Subcutaneous abdominal adipose tissue (tissue), 5 donors: ENCODE measurements around the gene CLEC6A.

Experiments used
- H3K27ac ChIP-seq: one replicate; pipeline ENCODE4 v1.7.0; 2013; ENCODE audit warnings: low read depth, mild to moderate bottlenecking, inconsistent platforms, low read length, moderate library complexity
- H3K27me3 ChIP-seq, 5 donors: one replicate each; pipeline ENCODE4 v1.7.0; 2013; ENCODE audit warnings: low read length in 5 of 5, inconsistent platforms in 1 of 5; ENCODE audit not compliant: control insufficient read depth in 5 of 5, insufficient read depth in 4 of 5
- H3K36me3 ChIP-seq, 5 donors: one replicate each; pipeline ENCODE4 v1.7.0; 2013; ENCODE audit warnings: low read length in 5 of 5; ENCODE audit not compliant: control insufficient read depth in 5 of 5, insufficient read depth in 5 of 5
- H3K4me1 ChIP-seq, 5 donors: one replicate each; pipeline ENCODE4 v1.7.0; 2013; ENCODE audit warnings: low read length in 5 of 5, mild to moderate bottlenecking in 3 of 5, moderate library complexity in 1 of 5; ENCODE audit not compliant: control insufficient read depth in 5 of 5, insufficient read depth in 5 of 5
- H3K4me3 ChIP-seq, 5 donors: one replicate each; pipeline ENCODE4 v1.7.0; 2013; ENCODE audit warnings: low read length in 5 of 5, low read depth in 1 of 5
- H3K9ac ChIP-seq, 5 donors: one replicate each; pipeline ENCODE4 v1.7.0; 2013; ENCODE audit warnings: low read length in 5 of 5, mild to moderate bottlenecking in 4 of 5, moderate library complexity in 3 of 5
- H3K9me3 ChIP-seq, 5 donors: one replicate each; pipeline ENCODE4 v1.7.0; 2013; ENCODE audit warnings: low read length in 5 of 5; ENCODE audit not compliant: control insufficient read depth in 5 of 5
- donor health status: healthy.
- donor health status: healthy.
- donor health status: healthy.
- donor health status: healthy.
- donor health status: healthy.

CLEC6A gene

GRCh38 chr12:8453796-8454195 lies 2.0 kb upstream of the CLEC6A start:
- Histone ChIP-seq H3K27me3 (no peaks in the 10 kb centered on the region), H3K4me3 (no peak overlapping the region), H3K4me1 (peaks cover 0 to 16% (median 8%) of the 10 kb centered on the region in 5 donors), H3K27ac (no peak overlapping the region), H3K36me3 (no peaks in the 10 kb centered on the region), H3K9me3 (no peaks in the 10 kb centered on the region), H3K9ac (no peak overlapping the region)

GRCh38 chr12:8455271-8455670 lies 491 bp upstream of the CLEC6A start:
- H3K27me3 ChIP-seq, result no peaks in the 10 kb centered on the region
- H3K4me3 ChIP-seq, result no peak overlapping the region
- no peak overlapping the region for H3K9ac ChIP-seq
- H3K4me1 ChIP-seq, result peaks cover 0 to 16% (median 8%) of the 10 kb centered on the region in 5 donors
- no peaks in the 10 kb centered on the region for H3K9me3 ChIP-seq
- no peaks in the 10 kb centered on the region for H3K36me3 ChIP-seq
- H3K27ac ChIP-seq, result peak overlapping the region; percentile 53

GRCh38 chr12:8461426-8461825 lies 5.7 kb downstream of the CLEC6A start:
- H3K36me3 ChIP-seq, result no peaks in the 10 kb centered on the region
- H3K9me3 ChIP-seq, result no peaks in the 10 kb centered on the region
- no peak overlapping the region for H3K27ac ChIP-seq
- no peak overlapping the region for H3K4me3 ChIP-seq
- H3K4me1 ChIP-seq, result no peaks in the 10 kb centered on the region
- no peak overlapping the region for H3K9ac ChIP-seq
- H3K27me3 ChIP-seq, result no peaks in the 10 kb centered on the region

GRCh38 chr12:8465301-8465996 lies 9.7 kb downstream of the CLEC6A start:
- Histone ChIP-seq H3K36me3 (no peaks in the 10 kb centered on the region), H3K9ac (no peak overlapping the region), H3K9me3 (no peaks in the 10 kb centered on the region), H3K27ac (no peak overlapping the region), H3K27me3 (no peaks in the 10 kb centered on the region), H3K4me3 (no peak overlapping the region), H3K4me1 (no peaks in the 10 kb centered on the region)

- no peaks in the 10 kb centered on the region for H3K9me3 ChIP-seq
- H3K4me1 ChIP-seq, result no peaks in the 10 kb centered on the region
- H3K27ac ChIP-seq, result no peak overlapping the region
- H3K36me3 ChIP-seq, result no peaks in the 10 kb centered on the region
- H3K9ac ChIP-seq, result no peak overlapping the region
- no peaks in the 10 kb centered on the region for H3K27me3 ChIP-seq
- H3K4me3 ChIP-seq, result no peak overlapping the region
Observed at GRCh38 chr12:8466241-8466640, 10.5 kb downstream of the CLEC6A start.

- Histone ChIP-seq H3K4me1 (no peaks in the 10 kb centered on the region), H3K36me3 (no peaks in the 10 kb centered on the region), H3K9me3 (no peaks in the 10 kb centered on the region), H3K27me3 (no peaks in the 10 kb centered on the region), H3K4me3 (no peak overlapping the region), H3K27ac (no peak overlapping the region), H3K9ac (no peak overlapping the region)
Observed at GRCh38 chr12:8471090-8471489, 15.3 kb downstream of the CLEC6A start.

- Histone ChIP-seq H3K36me3 (no peaks in the 10 kb centered on the region), H3K27me3 (no peaks in the 10 kb centered on the region), H3K27ac (no peak overlapping the region), H3K4me1 (no peaks in the 10 kb centered on the region), H3K4me3 (no peak overlapping the region), H3K9me3 (no peaks in the 10 kb centered on the region), H3K9ac (no peak overlapping the region)
Observed at GRCh38 chr12:8475508-8476203, 19.9 kb downstream of the CLEC6A start.

GRCh38 chr12:8482571-8483061 lies 26.9 kb downstream of the CLEC6A start:
- Histone ChIP-seq H3K36me3 (no peaks in the 10 kb centered on the region), H3K27ac (no peak overlapping the region), H3K4me1 (no peaks in the 10 kb centered on the region), H3K4me3 (no peak overlapping the region), H3K9ac (no peak overlapping the region), H3K27me3 (peaks cover 0 to 2% (median 0%) of the 10 kb centered on the region in 5 donors), H3K9me3 (no peaks in the 10 kb centered on the region)

- Histone ChIP-seq H3K9ac (no peak overlapping the region), H3K9me3 (peaks cover 0 to 2% (median 0%) of the 10 kb centered on the region in 5 donors), H3K27me3 (peaks cover 0 to 2% (median 0%) of the 10 kb centered on the region in 5 donors), H3K4me1 (no peaks in the 10 kb centered on the region), H3K36me3 (no peaks in the 10 kb centered on the region), H3K27ac (no peak overlapping the region), H3K4me3 (no peak overlapping the region)
Observed at GRCh38 chr12:8483079-8483478, 27.3 kb downstream of the CLEC6A start.
